ENCODE measurements around the gene ADTRP.

ADTRP gene

GRCh38 chr6:11754625-11755271, 23.9 kb downstream of the ADTRP start:
- DNase-seq: no peak

- no peak for DNase-seq
Measured at GRCh38 chr6:11753798-11754197, 24.8 kb downstream of the ADTRP start.

- DNase-seq: no peak
Measured at GRCh38 chr6:11752360-11752759, 26.2 kb downstream of the ADTRP start.

GRCh38 chr6:11750682-11751081, 27.9 kb downstream of the ADTRP start:
- DNase-seq: no peak

GRCh38 chr6:11748591-11749210, 29.9 kb downstream of the ADTRP start:
- DNase-seq: no peak

DNA sequence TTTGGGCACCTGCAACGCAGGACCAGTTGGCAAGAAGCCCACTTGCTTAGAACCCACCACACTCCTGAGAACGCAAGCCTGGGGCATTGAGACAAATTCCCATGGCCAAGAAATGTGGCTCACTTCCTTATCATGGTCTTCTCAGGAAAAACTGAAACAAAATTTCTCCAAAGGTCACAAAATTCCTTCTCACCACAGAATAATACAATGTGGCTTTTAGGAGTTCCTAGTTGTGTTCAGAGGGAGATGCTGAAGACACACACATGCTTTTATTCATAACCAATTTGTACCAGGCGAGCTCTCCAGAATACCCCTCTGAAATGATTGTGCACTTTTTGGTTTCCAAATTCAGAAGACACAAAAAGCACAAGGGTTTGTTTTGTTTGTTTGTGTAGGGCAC, 31.6 kb downstream of the ADTRP start:
- no peak for DNase-seq

DNA sequence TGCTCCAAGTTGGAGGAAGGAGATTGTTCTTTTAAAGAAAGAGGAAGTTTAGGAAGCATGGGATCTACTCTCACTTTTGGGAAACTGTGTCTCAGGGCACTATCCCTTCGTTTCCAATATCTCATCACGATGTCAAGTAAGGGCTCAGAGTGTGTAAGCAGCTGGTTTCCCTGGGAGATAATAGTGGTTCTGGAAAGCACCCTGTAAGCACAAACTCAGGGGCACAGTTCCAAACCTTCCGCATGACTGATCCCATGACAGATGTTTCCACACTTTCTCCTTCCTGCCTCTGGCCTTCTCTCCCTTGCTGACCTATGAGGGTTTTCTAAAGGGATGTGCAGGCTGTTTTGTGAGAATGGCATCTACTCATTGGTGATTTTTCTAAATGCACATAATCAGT, 33.9 kb downstream of the ADTRP start:
- DNase-seq: no peak

GRCh38 chr6:11744101-11744500, 34.5 kb downstream of the ADTRP start:
- DNase-seq: no peak

DNA sequence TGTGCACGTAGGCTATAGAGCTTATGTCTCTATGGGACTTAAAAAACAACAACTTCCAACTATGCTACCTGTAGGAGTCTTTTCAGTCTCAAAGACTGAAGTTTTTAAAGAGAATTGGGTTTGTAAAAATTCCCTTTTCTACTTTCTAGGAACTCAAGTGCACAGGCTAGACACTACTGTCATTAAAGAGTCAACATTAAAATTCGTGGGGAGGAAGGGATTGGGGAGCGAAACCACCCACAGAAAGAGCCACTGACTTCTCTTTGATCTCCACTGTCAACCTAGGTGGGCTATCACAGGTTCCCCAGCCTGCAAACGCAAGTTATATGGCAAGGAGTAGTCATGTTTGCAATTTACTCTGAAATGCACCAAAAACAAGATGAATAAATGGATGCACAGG, 37.7 kb downstream of the ADTRP start:
- DNase-seq: no peak

- DNase-seq: no peak
Measured at GRCh38 chr6:11738661-11739375, 39.8 kb downstream of the ADTRP start.

GRCh38 chr6:11738234-11738633, 40.4 kb downstream of the ADTRP start:
- DNase-seq: no peak

GRCh38 chr6:11736601-11737000, 42.0 kb downstream of the ADTRP start:
- DNase-seq: no peak

DNA sequence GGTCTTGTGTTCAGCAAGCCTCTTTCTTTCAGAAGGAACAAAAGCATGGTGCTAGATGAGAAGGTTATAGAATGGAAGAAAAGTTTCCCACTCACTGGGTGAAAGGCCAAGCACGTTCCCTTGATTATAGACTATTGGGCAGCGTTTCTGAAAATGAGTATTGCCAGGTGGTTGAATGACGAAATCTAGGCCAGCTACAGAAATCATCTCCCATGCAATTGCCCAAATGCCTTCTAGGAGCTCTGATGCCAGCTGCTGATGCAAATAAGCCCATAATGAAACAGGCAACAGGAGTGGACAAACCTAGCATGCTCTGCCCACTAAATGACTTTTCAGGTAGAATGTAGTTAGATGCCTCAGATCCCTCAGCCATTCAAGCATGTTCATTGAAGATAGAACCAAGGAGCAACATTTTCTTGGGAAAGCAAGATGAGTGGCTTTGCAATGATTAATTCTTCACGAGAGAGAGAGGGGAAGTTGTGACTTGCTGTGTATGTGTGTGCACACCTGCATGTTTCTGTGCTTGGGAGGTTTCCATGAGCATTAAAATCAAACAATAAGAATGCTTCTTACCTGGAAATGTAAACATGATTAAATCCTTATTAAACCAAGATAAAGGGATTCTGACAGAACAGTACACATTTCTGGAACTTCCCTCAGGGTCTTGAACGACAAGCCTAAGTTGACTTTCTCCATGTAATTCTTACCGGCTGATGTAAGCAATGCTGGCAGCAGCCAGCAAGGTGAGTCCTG, 43.6 kb downstream of the ADTRP start:
- no peak for DNase-seq

- DNase-seq: peak; percentile 11
Measured at GRCh38 chr6:11732036-11732631, 46.5 kb downstream of the ADTRP start.

GRCh38 chr6:11731423-11731822, 47.2 kb downstream of the ADTRP start:
- DNase-seq: no peak

DNA sequence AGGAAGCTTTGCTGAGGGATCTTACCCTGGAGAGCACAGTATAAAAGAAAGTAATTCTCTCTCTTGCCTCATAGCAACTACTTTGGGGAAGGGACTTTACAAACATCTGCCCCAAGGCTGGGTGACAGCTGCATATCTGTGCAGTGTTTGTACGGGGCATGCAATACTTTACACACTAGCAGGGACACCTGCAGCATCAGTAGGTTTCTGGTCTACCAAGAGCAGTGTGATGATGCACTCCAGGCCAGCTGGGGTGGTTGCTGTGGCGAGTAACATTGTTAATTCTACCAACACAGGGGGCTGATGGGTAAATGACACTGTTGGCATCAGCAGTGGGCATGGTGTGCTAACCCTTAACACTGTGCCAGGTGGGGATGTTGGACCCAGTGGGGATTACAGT, 48.0 kb downstream of the ADTRP start:
- no peak for DNase-seq

- no peak for DNase-seq
Measured at GRCh38 chr6:11729076-11729475, 49.5 kb downstream of the ADTRP start.

- no peak for DNase-seq
Measured at GRCh38 chr6:11727998-11728961, 50.3 kb downstream of the ADTRP start.

DNA sequence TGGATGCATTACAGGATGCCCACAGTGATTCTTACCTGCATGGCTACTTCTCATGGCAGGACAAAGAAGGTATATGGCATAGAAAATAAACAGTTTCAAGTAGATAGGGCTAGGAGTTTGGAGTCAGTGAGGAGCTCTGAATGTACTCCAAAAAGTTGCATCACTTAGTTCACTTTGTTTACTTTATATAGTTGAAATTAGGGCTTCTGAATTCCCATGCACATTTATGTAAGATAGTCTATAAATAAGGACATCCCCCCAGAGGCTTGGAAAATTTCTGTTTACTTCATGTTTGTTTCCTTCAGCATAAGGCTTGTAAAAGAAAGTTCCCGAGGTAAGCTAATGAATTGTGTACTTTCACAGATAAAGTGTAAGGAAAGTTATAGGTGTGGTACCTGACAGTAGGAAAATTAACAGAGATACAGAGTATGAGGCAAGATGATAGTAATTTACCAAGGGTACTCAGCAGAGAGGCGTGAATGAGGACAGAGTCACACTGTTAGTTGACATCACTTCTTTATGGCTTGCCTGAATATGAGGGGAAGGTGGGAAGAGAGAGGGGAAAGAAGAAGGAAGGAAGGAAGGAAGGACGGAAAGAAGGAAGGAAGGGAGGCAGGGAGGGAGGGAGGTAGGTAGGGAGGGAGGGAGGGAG, 51.1 kb downstream of the ADTRP start:
- no peak for DNase-seq

DNA sequence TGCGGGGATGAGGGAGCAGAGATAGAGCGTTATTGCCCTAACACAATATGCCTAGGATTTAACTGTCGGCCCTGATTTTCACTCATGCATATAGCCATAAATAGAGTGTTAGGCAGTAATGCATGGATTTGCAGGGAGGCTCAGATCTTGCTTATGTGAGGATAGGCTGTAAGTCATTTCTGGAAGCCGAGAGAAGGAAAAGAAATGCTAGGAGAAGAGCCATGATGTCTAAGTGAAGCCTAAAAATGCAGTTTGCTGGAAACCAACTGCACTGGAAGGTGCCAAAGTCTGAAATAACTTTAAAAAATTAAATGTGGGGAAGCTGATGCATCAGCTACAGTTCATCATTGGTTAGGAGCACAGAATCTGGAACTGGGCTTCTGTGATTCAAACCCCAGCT, 54.3 kb downstream of the ADTRP start:
- no peak for DNase-seq

All from NCI-H1694 treated with DMSO at 0.1 percent for 48 hours (cell line).